Activated B cell treated with CpG ODN at 0.5 μM for 24 hours (primary cell): ENCODE data around the gene RAB19. TPM values are rescaled to one million over a fixed set of nuclear protein-coding genes. Genes with fewer than 3 reads are reported as not detected.

Experiments
- ATAC-seq: fragments of 200-7000 bp; cut with Tn5 transposase; one replicate; pipeline ENCODE4 v1.10.0; 2021; ENCODE audit warnings: low read depth, mild to moderate bottlenecking, moderate library complexity
- CTCF ChIA-PET: fragments of 350-600 bp; sonication (Branson Sonifier 250); formaldehyde crosslinking; loops from one replicate; lab custom pipeline; 2021; ENCODE audit warnings: antibody characterized with exemption; lab: Charles Lee
- POLR2A ChIA-PET: fragments of 350-600 bp; sonication (Branson Sonifier 250); formaldehyde crosslinking; loops from one replicate; lab custom pipeline; 2021; ENCODE audit warnings: antibody characterized with exemption; lab: Charles Lee
- DNase-seq: peaks from one replicate; pipeline ENCODE4 v3.0.0; 2022
- H3K27ac Mint-ChIP-seq: one replicate; pipeline ENCODE4 v1.8.0; 2020; ENCODE audit warnings: mixed read lengths
- H3K27me3 Mint-ChIP-seq: one replicate; pipeline ENCODE4 v1.8.0; 2021; ENCODE audit warnings: mixed read lengths
- H3K36me3 Mint-ChIP-seq: one replicate; pipeline ENCODE4 v1.8.0; 2021; ENCODE audit warnings: low read depth, mixed read lengths
- H3K4me1 Mint-ChIP-seq: one replicate; pipeline ENCODE4 v1.8.0; 2021; ENCODE audit warnings: mixed read lengths
- H3K4me3 Mint-ChIP-seq: one replicate; pipeline ENCODE4 v1.8.0; 2020; ENCODE audit warnings: mild to moderate bottlenecking, mixed read lengths
- H3K9me3 Mint-ChIP-seq: one replicate; pipeline ENCODE4 v1.8.0; 2020; ENCODE audit warnings: mixed read lengths
- intact Hi-C: fragments of 100-400 bp; cut with micrococcal nuclease; formaldehyde crosslinking; loops from one replicate; pipeline ENCODE4 v1.15.1; 2024
- total RNA-seq: library from RNA; stranded (reverse); gene quantifications from 2 replicates; pipeline ENCODE4 v1.2.3, GENCODE V29; 2022
- TF ChIP-seq, protein P1 (sequence below): fragments of 200-600 bp; IDR thresholded peaks from one replicate; pipeline ENCODE4 v1.8.0; 2022; ENCODE audit warnings: antibody characterized with exemption, mild to moderate bottlenecking

The RAB19 gene
- total RNA-seq, 1 donor from 2014 or later: 0.55 TPM

- ChIA-PET POLR2A (no interaction called here), CTCF (no interaction called here)
- TF ChIP-seq, protein P1, sequence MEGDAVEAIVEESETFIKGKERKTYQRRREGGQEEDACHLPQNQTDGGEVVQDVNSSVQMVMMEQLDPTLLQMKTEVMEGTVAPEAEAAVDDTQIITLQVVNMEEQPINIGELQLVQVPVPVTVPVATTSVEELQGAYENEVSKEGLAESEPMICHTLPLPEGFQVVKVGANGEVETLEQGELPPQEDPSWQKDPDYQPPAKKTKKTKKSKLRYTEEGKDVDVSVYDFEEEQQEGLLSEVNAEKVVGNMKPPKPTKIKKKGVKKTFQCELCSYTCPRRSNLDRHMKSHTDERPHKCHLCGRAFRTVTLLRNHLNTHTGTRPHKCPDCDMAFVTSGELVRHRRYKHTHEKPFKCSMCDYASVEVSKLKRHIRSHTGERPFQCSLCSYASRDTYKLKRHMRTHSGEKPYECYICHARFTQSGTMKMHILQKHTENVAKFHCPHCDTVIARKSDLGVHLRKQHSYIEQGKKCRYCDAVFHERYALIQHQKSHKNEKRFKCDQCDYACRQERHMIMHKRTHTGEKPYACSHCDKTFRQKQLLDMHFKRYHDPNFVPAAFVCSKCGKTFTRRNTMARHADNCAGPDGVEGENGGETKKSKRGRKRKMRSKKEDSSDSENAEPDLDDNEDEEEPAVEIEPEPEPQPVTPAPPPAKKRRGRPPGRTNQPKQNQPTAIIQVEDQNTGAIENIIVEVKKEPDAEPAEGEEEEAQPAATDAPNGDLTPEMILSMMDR: no peak
- Mint-ChIP-seq H3K27me3 (no peaks in the 10 kb centered on the region), H3K4me1 (peaks cover 5% of the 10 kb centered on the region), H3K4me3 (no peak overlapping the region), H3K36me3 (peaks cover 80% of the 10 kb centered on the region), H3K27ac (no peak overlapping the region), H3K9me3 (no peaks in the 10 kb centered on the region)
- intact Hi-C loops: no loop called here
- no peak for ATAC-seq
- no peak for DNase-seq
Observed at GRCh38 chr7:140455743-140456142, 51.9 kb downstream of the RAB19 start.

- ChIA-PET POLR2A (interaction anchor here (0.6 kb wide), 2 partner anchors 25 to 339 kb away, joined by 3 read pairs; no protein-coding TSS in a partner anchor), CTCF (no interaction called here)
- H3K9me3 Mint-ChIP-seq: no peaks in the 10 kb centered on the region
- H3K4me3 Mint-ChIP-seq: no peak overlapping the region
- ATAC-seq (no peak), DNase-seq (no peak)
- peaks cover 2% of the 10 kb centered on the region for H3K4me1 Mint-ChIP-seq
- no peaks in the 10 kb centered on the region for H3K27me3 Mint-ChIP-seq
- intact Hi-C loops: no loop called here
- H3K27ac Mint-ChIP-seq: no peak overlapping the region
- TF ChIP-seq, protein P1: no peak
- peaks cover 88% of the 10 kb centered on the region for H3K36me3 Mint-ChIP-seq
Observed at GRCh38 chr7:140456551-140457051, 52.7 kb downstream of the RAB19 start.

GRCh38 chr7:140458201-140458600 lies 54.3 kb downstream of the RAB19 start:
- no peak for ATAC-seq
- Mint-ChIP-seq H3K9me3 (no peaks in the 10 kb centered on the region), H3K36me3 (peaks cover 79% of the 10 kb centered on the region), H3K27ac (no peak overlapping the region), H3K27me3 (no peaks in the 10 kb centered on the region), H3K4me1 (no peaks in the 10 kb centered on the region), H3K4me3 (no peak overlapping the region)
- intact Hi-C loops: no loop called here
- ChIA-PET POLR2A (no interaction called here), CTCF (no interaction called here)
- no peak for DNase-seq
- TF ChIP-seq, protein P1: no peak

GRCh38 chr7:140458916-140459315 lies 55.1 kb downstream of the RAB19 start:
- Mint-ChIP-seq H3K4me3 (no peak overlapping the region), H3K27me3 (no peaks in the 10 kb centered on the region), H3K4me1 (no peaks in the 10 kb centered on the region), H3K36me3 (peaks cover 76% of the 10 kb centered on the region), H3K9me3 (no peaks in the 10 kb centered on the region), H3K27ac (no peak overlapping the region)
- ChIA-PET POLR2A (no interaction called here), CTCF (no interaction called here)
- no peak for DNase-seq
- TF ChIP-seq, protein P1: no peak
- ATAC-seq: no peak
- intact Hi-C loops: no loop called here

- no peaks in the 10 kb centered on the region for H3K9me3 Mint-ChIP-seq
- CTCF ChIA-PET: no interaction called here
- TF ChIP-seq, protein P1: no peak
- ATAC-seq (no peak), DNase-seq (no peak)
- H3K27ac Mint-ChIP-seq: no peak overlapping the region
- H3K4me3 Mint-ChIP-seq: no peak overlapping the region
- POLR2A ChIA-PET: no interaction called here
- H3K36me3 Mint-ChIP-seq: peaks cover 69% of the 10 kb centered on the region
- no peaks in the 10 kb centered on the region for H3K4me1 Mint-ChIP-seq
- intact Hi-C loops: no loop called here
- H3K27me3 Mint-ChIP-seq: no peaks in the 10 kb centered on the region
Observed at GRCh38 chr7:140463111-140463510, 59.3 kb downstream of the RAB19 start.
